ENCODE results near the gene KANK4. TPM values are rescaled to one million over a fixed set of nuclear protein-coding genes. Genes with fewer than 3 reads are reported as not detected.
A peak's percentile ranks its signal among the peaks of the same experiment; 100 is the strongest.

Gene KANK4
- total RNA-seq = 1 to 10 TPM in 1 of 4 donors, not detected in 3; 2.5 TPM

GRCh38 chr1:62318756-62319544 is at the start of gene KANK4:
TSS of gene KANK4 (minus strand) at chr1:62319434. CDS start at chr1:62281564, 37,870 bp downstream.
- TF ChIP-seq POLR2A (IDR thresholded peaks at IDR 0.05) (no peak), CTCF (IDR thresholded peaks at IDR 0.05) (no peak)
- no peaks in the 10 kb centered on the region for H3K36me3 ChIP-seq
- peaks cover 0 to 11% (median 0%) of the 10 kb centered on the region in 4 donors for H3K4me1 ChIP-seq
- no peak for DNase-seq
- peaks cover 0 to 12% of the 10 kb centered on the region in 2 donors for H3K27me3 ChIP-seq
- no peak within 1 kb of the TSS for H3K27ac ChIP-seq
- H3K9me3 ChIP-seq = no peaks in the 10 kb centered on the region
- H3K4me3 ChIP-seq = peak within 1 kb of the TSS in 3 of 4 donors; percentile 9 to 45 (median 44)

- no peak overlapping the region for H3K4me3 ChIP-seq
- TF ChIP-seq POLR2A (IDR thresholded peaks at IDR 0.05) = no peak
- H3K27me3 ChIP-seq = no peaks in the 10 kb centered on the region
- no peak for DNase-seq
- H3K27ac ChIP-seq = no peak overlapping the region
- H3K36me3 ChIP-seq = no peaks in the 10 kb centered on the region
- no peaks in the 10 kb centered on the region for H3K4me1 ChIP-seq
- H3K9me3 ChIP-seq = no peaks in the 10 kb centered on the region
Observed at GRCh38 chr1:62368989-62369388, 49.8 kb upstream of the KANK4 start.

GRCh38 chr1:62367005-62367557 is 47.8 kb upstream of the KANK4 start:
- H3K36me3 ChIP-seq = no peaks in the 10 kb centered on the region
- no peak for TF ChIP-seq CTCF (IDR thresholded peaks at IDR 0.05)
- TF ChIP-seq POLR2A (IDR thresholded peaks at IDR 0.05) = no peak

GRCh38 chr1:62364721-62365120 is 45.5 kb upstream of the KANK4 start:
- no peak for DNase-seq
- Histone ChIP-seq H3K36me3 (no peaks in the 10 kb centered on the region), H3K4me3 (no peak overlapping the region), H3K9me3 (no peaks in the 10 kb centered on the region), H3K27me3 (no peaks in the 10 kb centered on the region), H3K4me1 (no peaks in the 10 kb centered on the region), H3K27ac (no peak overlapping the region)
- TF ChIP-seq CTCF (IDR thresholded peaks at IDR 0.05) (no peak), POLR2A (IDR thresholded peaks at IDR 0.05) (no peak)

More at GRCh38 chr1:62367005-62367557, 47.8 kb upstream of the KANK4 start:
- Histone ChIP-seq H3K27me3 (no peaks in the 10 kb centered on the region), H3K27ac (no peak overlapping the region), H3K4me3 (no peak overlapping the region), H3K4me1 (no peaks in the 10 kb centered on the region), H3K9me3 (no peaks in the 10 kb centered on the region)
- no peak for DNase-seq

- Histone ChIP-seq H3K4me1 (no peaks in the 10 kb centered on the region), H3K4me3 (no peak overlapping the region), H3K27me3 (no peaks in the 10 kb centered on the region), H3K36me3 (no peaks in the 10 kb centered on the region), H3K27ac (no peak overlapping the region), H3K9me3 (no peaks in the 10 kb centered on the region)
- no peak for DNase-seq
- TF ChIP-seq POLR2A (IDR thresholded peaks at IDR 0.05) (no peak), CTCF (IDR thresholded peaks at IDR 0.05) (no peak)
Observed at GRCh38 chr1:62362926-62363325, 43.7 kb upstream of the KANK4 start.
